OCI-LY3 (cell line): ENCODE data around the gene ARL3.
A peak's percentile ranks its signal among the peaks of the same experiment; 100 is the strongest.

Source experiments
- H2AFZ ChIP-seq: fragments of 200-600, 300-600 bp; shearing (Covaris generic); 2 replicates; pipeline ENCODE4 v1.6.0; 2014; ENCODE audit warnings: antibody characterized with exemption, low read depth, low read length
- H3K27ac ChIP-seq: fragments of 200-600, 300-600 bp; sonication (generic); 2 replicates; pipeline ENCODE4 v1.5.1; 2014; ENCODE audit warnings: mild to moderate bottlenecking, low read length, moderate library complexity, mixed read lengths
- H3K27me3 ChIP-seq: fragments of 200-600, 300-600 bp; sonication (generic); 2 replicates; pipeline ENCODE4 v1.6.1; 2014; ENCODE audit warnings: low read depth, low read length, mixed read lengths
- H3K36me3 ChIP-seq: fragments of 200-600, 300-600 bp; sonication (generic); replicated peaks from 2 replicates; pipeline ENCODE3; 2014; ENCODE audit warnings: low read depth, low read length, mixed read lengths
- H3K4me1 ChIP-seq: fragments of 300-600, 200-600 bp; sonication (generic); 2 replicates; pipeline ENCODE4 v1.6.1; 2014; ENCODE audit warnings: low read length, mixed read lengths
- H3K4me2 ChIP-seq: fragments of 200-600, 300-600 bp; sonication (generic); 2 replicates; pipeline ENCODE4 v1.6.1; 2014; ENCODE audit warnings: low read length, mixed read lengths
- H3K4me3 ChIP-seq: fragments of 300-600, 200-600 bp; sonication (generic); 2 replicates; pipeline ENCODE4 v1.5.1; 2014; ENCODE audit warnings: antibody characterized with exemption, mild to moderate bottlenecking, low read length, moderate library complexity
- H3K79me2 ChIP-seq: fragments of 300-600, 200-600 bp; shearing (Covaris generic); 2 replicates; pipeline ENCODE4 v1.6.1; 2014; ENCODE audit warnings: mild to moderate bottlenecking, low read length, mixed read lengths
- H3K9ac ChIP-seq: fragments of 300-600, 200-600 bp; shearing (Covaris generic); 2 replicates; pipeline ENCODE4 v1.6.0; 2014; ENCODE audit warnings: mild to moderate bottlenecking, low read length, moderate library complexity
- H3K9me3 ChIP-seq: fragments of 200-600, 300-600 bp; shearing (Covaris generic); 2 replicates; pipeline ENCODE4 v1.6.1; 2014; ENCODE audit warnings: low read length, mixed read lengths; ENCODE audit not compliant: insufficient read depth
- H4K20me1 ChIP-seq: fragments of 200-600, 300-600 bp; sonication (generic); 2 replicates; pipeline ENCODE4 v1.6.1; 2016; ENCODE audit warnings: low read length, mixed read lengths; ENCODE audit not compliant: insufficient read depth
- EZH2phosphoT487 ChIP-seq: fragments of 200-600 bp; shearing (Covaris generic); IDR thresholded peaks from 2 replicates; pipeline ENCODE4 v1.6.1; 2018; ENCODE audit warnings: antibody characterized with exemption, mixed run types, low read depth
- TF ChIP-seq, protein P1 (sequence below): fragments of 200-600, 300-600 bp; sonication (generic); IDR thresholded peaks from 2 replicates; pipeline ENCODE4 v1.5.1; 2014; ENCODE audit warnings: antibody characterized with exemption, low read length, low read depth

Gene ARL3, protein sequence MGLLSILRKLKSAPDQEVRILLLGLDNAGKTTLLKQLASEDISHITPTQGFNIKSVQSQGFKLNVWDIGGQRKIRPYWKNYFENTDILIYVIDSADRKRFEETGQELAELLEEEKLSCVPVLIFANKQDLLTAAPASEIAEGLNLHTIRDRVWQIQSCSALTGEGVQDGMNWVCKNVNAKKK

GRCh38 chr10:102713814-102714620, at the start of gene ARL3:
Gene ARL3, minus strand, starts transcription at chr10:102714397. Its CDS starts 122 bp downstream, at chr10:102714275.
- no peaks in the 10 kb centered on the region for H3K27me3 ChIP-seq
- peak within 1 kb of the TSS; percentile 91 for H3K4me3 ChIP-seq
- no peaks in the 10 kb centered on the region for H4K20me1 ChIP-seq
- peak within 1 kb of the TSS; percentile 93 for H3K4me2 ChIP-seq
- peak within 1 kb of the TSS; percentile 92 for H3K27ac ChIP-seq
- peak within 1 kb of the TSS; percentile 49; the same call in 1 of the 2 replicates for H2AFZ ChIP-seq
- H3K4me1 ChIP-seq, result peaks cover 26% of the 10 kb centered on the region
- peaks cover 10% of the 10 kb centered on the region for H3K36me3 ChIP-seq
- H3K9ac ChIP-seq, result peak within 1 kb of the TSS; percentile 93
- no peak for TF ChIP-seq EZH2phosphoT487
- TF ChIP-seq, protein P1, sequence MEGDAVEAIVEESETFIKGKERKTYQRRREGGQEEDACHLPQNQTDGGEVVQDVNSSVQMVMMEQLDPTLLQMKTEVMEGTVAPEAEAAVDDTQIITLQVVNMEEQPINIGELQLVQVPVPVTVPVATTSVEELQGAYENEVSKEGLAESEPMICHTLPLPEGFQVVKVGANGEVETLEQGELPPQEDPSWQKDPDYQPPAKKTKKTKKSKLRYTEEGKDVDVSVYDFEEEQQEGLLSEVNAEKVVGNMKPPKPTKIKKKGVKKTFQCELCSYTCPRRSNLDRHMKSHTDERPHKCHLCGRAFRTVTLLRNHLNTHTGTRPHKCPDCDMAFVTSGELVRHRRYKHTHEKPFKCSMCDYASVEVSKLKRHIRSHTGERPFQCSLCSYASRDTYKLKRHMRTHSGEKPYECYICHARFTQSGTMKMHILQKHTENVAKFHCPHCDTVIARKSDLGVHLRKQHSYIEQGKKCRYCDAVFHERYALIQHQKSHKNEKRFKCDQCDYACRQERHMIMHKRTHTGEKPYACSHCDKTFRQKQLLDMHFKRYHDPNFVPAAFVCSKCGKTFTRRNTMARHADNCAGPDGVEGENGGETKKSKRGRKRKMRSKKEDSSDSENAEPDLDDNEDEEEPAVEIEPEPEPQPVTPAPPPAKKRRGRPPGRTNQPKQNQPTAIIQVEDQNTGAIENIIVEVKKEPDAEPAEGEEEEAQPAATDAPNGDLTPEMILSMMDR, result no peak
- H3K9me3 ChIP-seq, result no peaks in the 10 kb centered on the region
- peaks cover 81% of the 10 kb centered on the region for H3K79me2 ChIP-seq

- H3K4me2 ChIP-seq, result no peak overlapping the region
- TF ChIP-seq, protein P1, result no peak
- TF ChIP-seq EZH2phosphoT487, result no peak
- H3K4me1 ChIP-seq, result peaks cover 11% of the 10 kb centered on the region
- H3K79me2 ChIP-seq, result no peaks in the 10 kb centered on the region
- H3K27me3 ChIP-seq, result no peaks in the 10 kb centered on the region
- H3K9ac ChIP-seq, result no peak overlapping the region
- no peak overlapping the region for H3K4me3 ChIP-seq
- no peaks in the 10 kb centered on the region for H3K36me3 ChIP-seq
- H2AFZ ChIP-seq, result no peak overlapping the region
- no peaks in the 10 kb centered on the region for H4K20me1 ChIP-seq
- no peak overlapping the region for H3K27ac ChIP-seq
- no peaks in the 10 kb centered on the region for H3K9me3 ChIP-seq
Observed at GRCh38 chr10:102763037-102763607, 48.9 kb upstream of the ARL3 start.

DNA sequence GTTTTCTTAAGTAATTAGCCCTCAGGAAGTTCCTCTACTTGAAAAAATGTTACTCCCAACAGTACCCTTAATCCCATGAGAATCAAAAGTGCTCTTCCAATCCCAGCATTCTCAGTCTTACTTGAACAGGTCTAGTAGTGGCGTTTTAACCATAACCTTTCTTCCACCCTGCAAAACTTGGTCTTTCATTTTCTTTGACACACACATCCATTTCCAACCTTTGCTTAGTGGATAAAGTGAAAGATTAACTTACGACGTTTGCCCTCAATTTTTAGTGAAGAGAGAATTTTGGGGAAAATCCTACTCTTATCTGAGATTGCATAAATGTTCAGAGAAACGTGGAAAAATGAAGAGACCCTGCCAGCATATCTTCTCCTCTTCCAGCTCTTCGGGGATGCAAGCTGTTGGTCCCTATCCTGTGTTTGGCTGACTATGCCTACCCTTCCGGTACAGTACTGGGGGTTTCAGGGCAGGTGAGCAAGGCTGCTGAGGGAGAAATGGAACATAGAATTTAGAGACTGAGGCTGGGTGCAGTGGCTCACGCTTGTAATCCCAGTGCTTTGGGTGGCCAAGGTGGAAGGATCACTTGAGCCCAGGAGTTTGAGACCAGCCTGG, 48.3 kb upstream of the ARL3 start:
- H3K36me3 ChIP-seq, result no peaks in the 10 kb centered on the region
- H2AFZ ChIP-seq, result no peak overlapping the region
- H3K4me2 ChIP-seq, result no peak overlapping the region
- H3K79me2 ChIP-seq, result no peaks in the 10 kb centered on the region
- H3K27ac ChIP-seq, result no peak overlapping the region
- no peaks in the 10 kb centered on the region for H4K20me1 ChIP-seq
- no peak for TF ChIP-seq EZH2phosphoT487
- TF ChIP-seq, protein P1, result no peak
- H3K4me3 ChIP-seq, result no peak overlapping the region
- H3K9me3 ChIP-seq, result no peaks in the 10 kb centered on the region
- no peak overlapping the region for H3K9ac ChIP-seq
- peaks cover 7% of the 10 kb centered on the region for H3K4me1 ChIP-seq
- H3K27me3 ChIP-seq, result no peaks in the 10 kb centered on the region

DNA sequence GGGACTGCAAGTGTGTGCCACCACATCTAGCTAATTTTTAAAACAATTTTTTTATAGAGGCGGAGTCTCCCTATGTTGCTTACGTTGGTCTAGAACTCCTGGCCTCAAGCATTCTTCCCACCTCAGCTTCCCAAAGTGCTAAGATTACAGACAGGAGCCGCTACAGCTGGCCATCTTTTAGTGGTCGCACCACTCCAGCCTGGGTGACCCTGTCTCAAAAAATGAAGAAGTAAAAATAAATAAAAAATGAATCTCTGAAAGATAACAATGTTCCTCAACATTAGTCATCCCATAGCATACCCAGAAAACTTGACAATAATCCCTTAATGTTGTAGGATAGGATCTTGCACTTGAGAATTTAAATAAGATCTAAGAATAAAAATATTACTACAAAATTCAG, 47.8 kb upstream of the ARL3 start:
- no peaks in the 10 kb centered on the region for H3K27me3 ChIP-seq
- no peaks in the 10 kb centered on the region for H4K20me1 ChIP-seq
- no peaks in the 10 kb centered on the region for H3K79me2 ChIP-seq
- H3K4me2 ChIP-seq, result no peak overlapping the region
- H3K4me1 ChIP-seq, result peaks cover 2% of the 10 kb centered on the region
- no peak overlapping the region for H3K27ac ChIP-seq
- H2AFZ ChIP-seq, result no peak overlapping the region
- no peak overlapping the region for H3K9ac ChIP-seq
- H3K36me3 ChIP-seq, result no peaks in the 10 kb centered on the region
- no peaks in the 10 kb centered on the region for H3K9me3 ChIP-seq
- H3K4me3 ChIP-seq, result no peak overlapping the region
- no peak for TF ChIP-seq EZH2phosphoT487
- TF ChIP-seq, protein P1, result no peak
